ENCODE results near the gene CXCL10.
"Not testable (repeated sequence)": the region's sequence is repeated elsewhere in the genome, so short reads cannot be mapped to it uniquely, and the experiment has no call there.

DNA sequence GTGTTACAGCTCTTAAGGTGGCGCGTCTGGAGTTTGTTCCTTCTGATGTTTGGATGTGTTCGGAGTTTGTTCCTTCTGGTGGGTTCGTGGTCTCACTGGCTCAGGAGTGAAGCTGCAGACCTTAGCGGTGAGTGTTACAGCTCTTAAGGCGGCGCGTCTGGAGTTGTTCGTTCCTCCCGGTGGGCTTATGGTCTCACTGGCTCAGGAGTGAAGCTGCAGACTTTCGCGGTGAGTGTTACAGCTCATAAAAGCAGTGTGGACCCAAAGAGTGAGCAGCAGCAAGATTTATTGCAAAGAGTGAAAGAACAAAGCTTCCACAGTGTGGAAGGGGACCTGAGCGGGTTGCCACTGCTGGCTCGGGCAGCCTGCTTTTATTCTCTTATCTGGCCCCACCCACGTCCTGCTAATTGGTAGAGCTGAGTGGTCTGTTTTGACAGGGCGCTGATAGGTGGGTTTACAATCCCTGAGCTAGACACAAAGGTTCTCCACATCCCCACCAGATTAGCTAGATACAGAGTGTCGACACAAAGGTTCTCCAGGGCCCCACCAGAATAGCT, 26.6 kb upstream of the CXCL10 start:
- TF ChIP-seq, protein P1, sequence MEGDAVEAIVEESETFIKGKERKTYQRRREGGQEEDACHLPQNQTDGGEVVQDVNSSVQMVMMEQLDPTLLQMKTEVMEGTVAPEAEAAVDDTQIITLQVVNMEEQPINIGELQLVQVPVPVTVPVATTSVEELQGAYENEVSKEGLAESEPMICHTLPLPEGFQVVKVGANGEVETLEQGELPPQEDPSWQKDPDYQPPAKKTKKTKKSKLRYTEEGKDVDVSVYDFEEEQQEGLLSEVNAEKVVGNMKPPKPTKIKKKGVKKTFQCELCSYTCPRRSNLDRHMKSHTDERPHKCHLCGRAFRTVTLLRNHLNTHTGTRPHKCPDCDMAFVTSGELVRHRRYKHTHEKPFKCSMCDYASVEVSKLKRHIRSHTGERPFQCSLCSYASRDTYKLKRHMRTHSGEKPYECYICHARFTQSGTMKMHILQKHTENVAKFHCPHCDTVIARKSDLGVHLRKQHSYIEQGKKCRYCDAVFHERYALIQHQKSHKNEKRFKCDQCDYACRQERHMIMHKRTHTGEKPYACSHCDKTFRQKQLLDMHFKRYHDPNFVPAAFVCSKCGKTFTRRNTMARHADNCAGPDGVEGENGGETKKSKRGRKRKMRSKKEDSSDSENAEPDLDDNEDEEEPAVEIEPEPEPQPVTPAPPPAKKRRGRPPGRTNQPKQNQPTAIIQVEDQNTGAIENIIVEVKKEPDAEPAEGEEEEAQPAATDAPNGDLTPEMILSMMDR (IDR thresholded peaks at IDR 0.05) = not testable (repeated sequence)
- TF ChIP-seq POLR2AphosphoS5 (IDR thresholded peaks at IDR 0.05) = not testable (repeated sequence)
